Natural killer cell treated with Interleukin-12 subunit alpha and Interleukin-12 subunit beta and Interleukin-15 and Interleukin-18, amount 100 ng/mL, for 72 hours (primary cell): Measurements from ENCODE around the gene EOLA1. TPM values are rescaled to one million over a fixed set of nuclear protein-coding genes. Genes with fewer than 3 reads are reported as not detected.
A peak's percentile ranks its signal among the peaks of the same experiment; 100 is the strongest.
"Not testable (repeated sequence)": the region's sequence is repeated elsewhere in the genome, so short reads cannot be mapped to it uniquely, and the experiment has no call there.

Source experiments
- ATAC-seq, 2 donors: fragments of 150-1000 bp; cut with Tn5 transposase in 1 of 2; sonication (Bioruptor Pico), chemical (Tn5 transposase) in 1 of 2; 2 replicates each; pipeline ENCODE4 v1.10.0; 2021
- DNase-seq: peaks from one replicate; pipeline ENCODE4 v3.0.0; 2022; ENCODE audit warnings: low spot score
- H3K27ac Mint-ChIP-seq, 2 donors: 1 replicate in 1 of 2; 2 replicates in 1 of 2; pipeline ENCODE4 v1.8.0; 2022; ENCODE audit warnings: mixed read lengths in 2 of 2, mild to moderate bottlenecking in 1 of 2, moderate library complexity in 1 of 2
- H3K27me3 Mint-ChIP-seq, 2 donors: 1 replicate in 1 of 2; 2 replicates in 1 of 2; pipeline ENCODE4 v1.8.0; 2022; ENCODE audit warnings: mixed read lengths in 2 of 2
- H3K36me3 Mint-ChIP-seq: one replicate; pipeline ENCODE4 v1.8.0; 2022; ENCODE audit warnings: mixed read lengths
- H3K4me1 Mint-ChIP-seq, 2 donors: 1 replicate in 1 of 2; 2 replicates in 1 of 2; pipeline ENCODE4 v1.8.0; 2022; ENCODE audit warnings: low read depth in 2 of 2, mixed read lengths in 2 of 2, mild to moderate bottlenecking in 1 of 2
- H3K4me3 Mint-ChIP-seq: one replicate; pipeline ENCODE4 v1.8.0; 2022; ENCODE audit warnings: mixed read lengths
- H3K9me3 Mint-ChIP-seq: 2 replicates; pipeline ENCODE4 v1.8.0; 2022; ENCODE audit warnings: mixed read lengths
- total RNA-seq, 2 donors: library from RNA; stranded (reverse); gene quantifications; one replicate each; pipeline ENCODE4 v1.2.3, GENCODE V29; 2022

The EOLA1 gene
- total RNA-seq, 2 donors from 2014 or later, result 32.1 to 35.0 TPM

GRCh38 chrX:149540131-149540620 lies 636 bp upstream of the EOLA1 start:
- Mint-ChIP-seq H3K27me3 (no peaks in the 10 kb centered on the region), H3K4me3 (peak overlapping the region; percentile 99), H3K4me1 (peaks cover 8 to 11% of the 10 kb centered on the region in 2 donors), H3K36me3 (no peaks in the 10 kb centered on the region), H3K9me3 (no peaks in the 10 kb centered on the region), H3K27ac (peak overlapping the region; percentile 92 to 96)
- DNase-seq (peak; percentile 89), ATAC-seq (peak; percentile 84 to 85)

- H3K9me3 Mint-ChIP-seq, result no peaks in the 10 kb centered on the region
- ATAC-seq (no peak), DNase-seq (no peak)
- H3K4me3 Mint-ChIP-seq, result peak overlapping the region; percentile 99
- H3K36me3 Mint-ChIP-seq, result no peaks in the 10 kb centered on the region
- H3K27me3 Mint-ChIP-seq, result no peaks in the 10 kb centered on the region
- peak overlapping the region; percentile 92 to 96 for H3K27ac Mint-ChIP-seq
- peaks cover 8 to 11% of the 10 kb centered on the region in 2 donors for H3K4me1 Mint-ChIP-seq
Observed at GRCh38 chrX:149541521-149542047, 772 bp downstream of the EOLA1 start.

- not testable (repeated sequence) for H3K27ac Mint-ChIP-seq
Observed at GRCh38 chrX:149545545-149546543, 5.0 kb downstream of the EOLA1 start.

GRCh38 chrX:149546962-149547361 lies 6.2 kb downstream of the EOLA1 start:
- not testable (repeated sequence) for H3K27me3 Mint-ChIP-seq, H3K27ac Mint-ChIP-seq, H3K4me1 Mint-ChIP-seq, H3K9me3 Mint-ChIP-seq, H3K4me3 Mint-ChIP-seq, H3K36me3 Mint-ChIP-seq, ATAC-seq, DNase-seq

More at GRCh38 chrX:149545545-149546543, 5.0 kb downstream of the EOLA1 start:
- H3K9me3 Mint-ChIP-seq, H3K4me1 Mint-ChIP-seq, H3K36me3 Mint-ChIP-seq, DNase-seq, H3K4me3 Mint-ChIP-seq, H3K27me3 Mint-ChIP-seq, ATAC-seq: not testable (repeated sequence)

- not testable (repeated sequence) for H3K9me3 Mint-ChIP-seq, DNase-seq
Observed at GRCh38 chrX:149547782-149548181, 7.0 kb downstream of the EOLA1 start.

GRCh38 chrX:149549701-149550100 lies 8.9 kb downstream of the EOLA1 start, which contains the start of gene HSFX3:
HSFX3 (minus strand) TSS chrX:149549924; CDS start chrX:149549852, 72 bp downstream.
- not testable (repeated sequence) for H3K4me1 Mint-ChIP-seq, DNase-seq, H3K27me3 Mint-ChIP-seq, H3K27ac Mint-ChIP-seq, H3K4me3 Mint-ChIP-seq, H3K9me3 Mint-ChIP-seq, H3K36me3 Mint-ChIP-seq, ATAC-seq

More at GRCh38 chrX:149547782-149548181, 7.0 kb downstream of the EOLA1 start:
- not testable (repeated sequence) for H3K27me3 Mint-ChIP-seq, H3K27ac Mint-ChIP-seq, ATAC-seq, H3K4me1 Mint-ChIP-seq, H3K4me3 Mint-ChIP-seq, H3K36me3 Mint-ChIP-seq

GRCh38 chrX:149550454-149550853 lies 9.6 kb downstream of the EOLA1 start:
- H3K27ac Mint-ChIP-seq, H3K36me3 Mint-ChIP-seq: not testable (repeated sequence)
- ATAC-seq, result peak; percentile 55 to 65

GRCh38 chrX:149551245-149551938 lies 10.6 kb downstream of the EOLA1 start:
- H3K27me3 Mint-ChIP-seq, H3K9me3 Mint-ChIP-seq, H3K27ac Mint-ChIP-seq, H3K36me3 Mint-ChIP-seq, H3K4me1 Mint-ChIP-seq, DNase-seq, H3K4me3 Mint-ChIP-seq: not testable (repeated sequence)
- ATAC-seq, result peak in 1 of 2 donors; percentile 51

More at GRCh38 chrX:149550454-149550853, 9.6 kb downstream of the EOLA1 start:
- H3K4me1 Mint-ChIP-seq, DNase-seq, H3K27me3 Mint-ChIP-seq, H3K4me3 Mint-ChIP-seq, H3K9me3 Mint-ChIP-seq: not testable (repeated sequence)

- ATAC-seq, result peak in 1 of 2 donors; percentile 41
- H3K4me1 Mint-ChIP-seq, DNase-seq, H3K4me3 Mint-ChIP-seq, H3K36me3 Mint-ChIP-seq, H3K27me3 Mint-ChIP-seq, H3K27ac Mint-ChIP-seq, H3K9me3 Mint-ChIP-seq: not testable (repeated sequence)
Observed at GRCh38 chrX:149551939-149552248, 11.1 kb downstream of the EOLA1 start.

GRCh38 chrX:149555251-149555650 lies 14.4 kb downstream of the EOLA1 start:
- DNase-seq, H3K4me3 Mint-ChIP-seq, H3K27ac Mint-ChIP-seq, H3K4me1 Mint-ChIP-seq, H3K27me3 Mint-ChIP-seq, ATAC-seq, H3K9me3 Mint-ChIP-seq, H3K36me3 Mint-ChIP-seq: not testable (repeated sequence)

- ATAC-seq, result no peak
- H3K27me3 Mint-ChIP-seq, result peaks cover 0 to 3% of the 10 kb centered on the region in 2 donors
- H3K9me3 Mint-ChIP-seq, result no peaks in the 10 kb centered on the region
- no peaks in the 10 kb centered on the region for H3K36me3 Mint-ChIP-seq
- H3K27ac Mint-ChIP-seq, result no peak overlapping the region
- H3K4me1 Mint-ChIP-seq, result no peaks in the 10 kb centered on the region
- DNase-seq, result no peak
- no peak overlapping the region for H3K4me3 Mint-ChIP-seq
Observed at GRCh38 chrX:149563359-149563758, 22.5 kb downstream of the EOLA1 start.

- DNase-seq (no peak), ATAC-seq (no peak)
- Mint-ChIP-seq H3K4me3 (no peak overlapping the region), H3K27ac (no peak overlapping the region), H3K36me3 (no peaks in the 10 kb centered on the region), H3K9me3 (no peaks in the 10 kb centered on the region), H3K4me1 (peaks cover 0 to 1% of the 10 kb centered on the region in 2 donors), H3K27me3 (peaks cover 0 to 9% of the 10 kb centered on the region in 2 donors)
Observed at GRCh38 chrX:149567621-149568417, 27.0 kb downstream of the EOLA1 start.

- H3K27me3 Mint-ChIP-seq, result peaks cover 0 to 9% of the 10 kb centered on the region in 2 donors
Observed at GRCh38 chrX:149568701-149569296, 28.0 kb downstream of the EOLA1 start.

More at GRCh38 chrX:149568701-149569296, 28.0 kb downstream of the EOLA1 start:
- no peak for DNase-seq
- no peaks in the 10 kb centered on the region for H3K36me3 Mint-ChIP-seq
- peaks cover 0 to 4% of the 10 kb centered on the region in 2 donors for H3K4me1 Mint-ChIP-seq
- no peaks in the 10 kb centered on the region for H3K9me3 Mint-ChIP-seq
- H3K4me3 Mint-ChIP-seq, result no peak overlapping the region
- no peak for ATAC-seq
- H3K27ac Mint-ChIP-seq, result no peak overlapping the region
